HepG2 (cell line): ENCODE data around the gene PIP5KL1. TPM values are rescaled to one million over a fixed set of nuclear protein-coding genes. Genes with fewer than 3 reads are reported as not detected.

Experiments
- CEBPG ChIP-seq: IDR thresholded peaks from 2 replicates; pipeline ENCODE4 v1.6.1; 2016
- DNMT1 ChIP-seq: sonication (generic); formaldehyde crosslinking; IDR thresholded peaks from 2 replicates; pipeline ENCODE4 v1.5.1; 2020; ENCODE audit warnings: mild to moderate bottlenecking, missing genetic modification reagents
- GABPA ChIP-seq, 2 experiments: IDR thresholded peaks; 2 replicates each; pipeline ENCODE4 v1.6.1; 2011 to 2016; ENCODE audit warnings: low read depth in 2 of 2, low read length in 1 of 2, missing biosample characterization in 1 of 2, missing genetic modification characterization in 1 of 2
- HMGA1 ChIP-seq: sonication (generic); formaldehyde crosslinking; conservative IDR thresholded peaks from 2 replicates; pipeline ENCODE4 v1.4.0; 2020; ENCODE audit warnings: missing genetic modification reagents
- JUNB ChIP-seq: sonication (generic); formaldehyde crosslinking; IDR thresholded peaks from 2 replicates; pipeline ENCODE4 v1.8.0; 2022; ENCODE audit warnings: missing genetic modification reagents, mild to moderate bottlenecking, borderline replicate concordance
- KDM2A ChIP-seq: sonication (generic); formaldehyde crosslinking; IDR thresholded peaks from 2 replicates; pipeline ENCODE4 v1.4.0; 2020; ENCODE audit warnings: low read depth, missing genetic modification reagents, borderline replicate concordance
- MATR3 ChIP-seq: sonication (generic); formaldehyde crosslinking; IDR thresholded peaks from 2 replicates; pipeline ENCODE4 v1.4.0; 2020; ENCODE audit warnings: missing genetic modification reagents
- NCOA2 ChIP-seq: sonication (generic); formaldehyde crosslinking; IDR thresholded peaks from 2 replicates; pipeline ENCODE4 v1.8.0; 2022; ENCODE audit warnings: inconsistent platforms
- NR1H2 ChIP-seq: sonication (generic); formaldehyde crosslinking; IDR thresholded peaks from 2 replicates; pipeline ENCODE4 v1.8.1; 2022; ENCODE audit warnings: low read depth, missing genetic modification reagents, borderline replicate concordance
- PPARG ChIP-seq: conservative IDR thresholded peaks from 2 replicates; pipeline ENCODE4 v1.6.1; 2016; ENCODE audit warnings: missing biosample characterization, missing genetic modification reagents
- PTBP1 ChIP-seq: fragments of 200-400 bp; formaldehyde crosslinking; IDR thresholded peaks from 2 replicates; pipeline ENCODE4 v1.6.1; 2018; ENCODE audit warnings: low read length, low read depth; ENCODE audit not compliant: poor library complexity, severe bottlenecking
- REL ChIP-seq: sonication (generic); formaldehyde crosslinking; conservative IDR thresholded peaks from 2 replicates; pipeline ENCODE4 v1.8.0; 2022; ENCODE audit warnings: mild to moderate bottlenecking, missing genetic modification reagents, moderate library complexity
- SALL2 ChIP-seq: sonication (generic); formaldehyde crosslinking; IDR thresholded peaks from 2 replicates; pipeline ENCODE4 v1.8.1; 2023; ENCODE audit warnings: mild to moderate bottlenecking, missing genetic modification reagents, inconsistent platforms
- SMAD3 ChIP-seq: sonication (generic); formaldehyde crosslinking; IDR thresholded peaks from 2 replicates; pipeline ENCODE4 v1.4.0; 2020; ENCODE audit warnings: missing genetic modification reagents
- U2AF1 ChIP-seq: fragments of 200-400 bp; formaldehyde crosslinking; optimal IDR thresholded peaks from 2 replicates; pipeline ENCODE3; 2017; ENCODE audit warnings: mild to moderate bottlenecking, low read depth, low read length
- ZNF12 ChIP-seq: sonication (generic); formaldehyde crosslinking; IDR thresholded peaks from 2 replicates; pipeline ENCODE4 v1.5.0; 2020; ENCODE audit warnings: missing genetic modification reagents
- ZNF24 ChIP-seq: fragments of 450-650 bp; IDR thresholded peaks from 2 replicates; pipeline ENCODE4 v1.6.1; 2017; ENCODE audit warnings: antibody characterized with exemption, mild to moderate bottlenecking
- ZNF382 ChIP-seq: sonication (generic); formaldehyde crosslinking; IDR thresholded peaks from 2 replicates; pipeline ENCODE4 v1.5.0; 2020; ENCODE audit warnings: missing genetic modification reagents, mild to moderate bottlenecking, borderline replicate concordance
- ZNF558 ChIP-seq: sonication (generic); formaldehyde crosslinking; IDR thresholded peaks from 2 replicates; pipeline ENCODE4 v1.9.0; 2022; ENCODE audit warnings: mild to moderate bottlenecking, missing genetic modification reagents, borderline replicate concordance
- ZNF777 ChIP-seq: sonication (generic); formaldehyde crosslinking; IDR thresholded peaks from 2 replicates; pipeline ENCODE4 v1.4.0; 2020; ENCODE audit warnings: missing genetic modification reagents
- ZNF782 ChIP-seq: sonication (generic); formaldehyde crosslinking; IDR thresholded peaks from 2 replicates; pipeline ENCODE4 v1.4.0; 2020; ENCODE audit warnings: missing genetic modification reagents, mild to moderate bottlenecking, borderline replicate concordance
- ZNF839 ChIP-seq: sonication (generic); formaldehyde crosslinking; IDR thresholded peaks from 2 replicates; pipeline ENCODE4 v1.4.0; 2020; ENCODE audit warnings: missing genetic modification reagents, mild to moderate bottlenecking, borderline replicate concordance
- polyA plus RNA-seq, 8 experiments: library from polyadenylated mRNA; depleted of rRNA in 3 of 8; stranded (reverse) in 7 of 8; unstranded in 1 of 8; fragments of >200 nt; fragmentation: Illumina TruSeq in 4 of 8; extraction: Trizol in 4 of 8; gene quantifications; 2 replicates each; pipeline versions ENCODE4 v1.2.1 to v1.2.3, GENCODE V29; 2011 to 2016; ENCODE audit warnings: low read depth in 4 of 8, missing spikeins in 1 of 8, mixed read lengths in 1 of 8; ENCODE audit not compliant: insufficient read depth in 1 of 8
- total RNA-seq, 5 experiments: library from RNA; depleted of rRNA; stranded (reverse); fragments of >200 nt; fragmentation: Illumina TruSeq; extraction: Trizol; gene quantifications; 2 replicates each; pipeline ENCODE4 v1.2.3, GENCODE V29; 2016; ENCODE audit warnings: low read depth in 1 of 5
- TF ChIP-seq, protein P1 (sequence below): sonication (generic); formaldehyde crosslinking; IDR thresholded peaks from 2 replicates; pipeline ENCODE4 v1.5.0; 2020; ENCODE audit warnings: missing genetic modification reagents
- TF ChIP-seq, protein P2 (sequence below): IDR thresholded peaks from 2 replicates; pipeline ENCODE4 v1.6.1; 2012; ENCODE audit warnings: low read depth, low read length, improper control_type of control experiment
- TF ChIP-seq, protein P3 (sequence below): sonication (generic); formaldehyde crosslinking; IDR thresholded peaks from 2 replicates; pipeline ENCODE4 v1.4.0; 2020; ENCODE audit warnings: missing genetic modification reagents, low read depth, mild to moderate bottlenecking, borderline replicate concordance
- TF ChIP-seq, protein P4 (sequence below): sonication (generic); formaldehyde crosslinking; IDR thresholded peaks from 2 replicates; pipeline ENCODE4 v1.4.0; 2020; ENCODE audit warnings: mild to moderate bottlenecking, missing genetic modification reagents
- TF ChIP-seq, protein P5 (sequence below): sonication (generic); formaldehyde crosslinking; IDR thresholded peaks from 2 replicates; pipeline ENCODE4 v1.4.0; 2020; ENCODE audit warnings: missing genetic modification reagents

PIP5KL1 gene
- total and polyA plus RNA-seq, 2 of the 13 experiments (the other 11 are each of a cell fraction or from before 2014, with no cell fraction given): 0.20 to 0.49 TPM

DNA sequence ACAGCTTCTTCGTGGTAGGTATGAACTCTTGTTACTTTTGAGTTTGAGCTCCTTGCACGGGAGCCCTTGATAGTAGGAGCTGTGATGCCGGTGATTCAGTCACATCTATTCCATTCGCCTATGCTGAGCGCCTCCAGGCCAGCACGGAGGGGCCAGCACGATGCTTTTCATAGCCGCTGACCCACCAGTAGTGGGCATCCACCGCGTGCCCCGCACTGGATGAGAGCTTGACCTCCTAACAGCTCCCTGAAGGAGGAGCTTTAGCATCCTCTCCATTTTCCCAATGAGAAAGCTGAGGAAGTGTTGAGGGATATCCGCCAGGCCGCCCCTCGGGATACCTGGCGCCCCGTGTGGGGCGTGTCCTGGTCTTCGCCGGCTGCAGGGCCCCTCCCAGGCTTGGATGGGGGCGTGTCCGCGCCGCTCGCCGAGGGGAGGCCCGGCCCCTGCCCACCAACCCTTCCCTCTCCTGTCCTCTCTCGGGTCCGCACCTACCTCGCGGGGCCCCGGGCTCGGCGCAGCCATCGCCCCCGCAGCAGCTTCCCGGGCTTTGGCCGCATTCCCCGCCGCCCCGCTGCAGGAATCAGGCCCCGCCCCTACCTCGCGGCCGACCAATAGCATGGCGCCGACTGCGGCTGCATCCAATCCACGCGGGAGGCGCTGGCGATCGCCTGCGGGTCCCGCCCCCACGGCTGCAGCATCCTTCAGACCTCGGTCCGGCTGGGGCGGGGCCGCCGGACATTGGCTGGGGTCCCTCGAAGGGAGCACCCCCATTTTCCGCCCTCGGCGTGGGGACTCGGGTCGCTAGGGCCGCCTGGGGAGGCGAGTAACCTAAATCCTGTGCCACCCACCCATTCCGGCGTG, at the start of gene PIP5KL1 (continued):
- TF ChIP-seq, protein P1, sequence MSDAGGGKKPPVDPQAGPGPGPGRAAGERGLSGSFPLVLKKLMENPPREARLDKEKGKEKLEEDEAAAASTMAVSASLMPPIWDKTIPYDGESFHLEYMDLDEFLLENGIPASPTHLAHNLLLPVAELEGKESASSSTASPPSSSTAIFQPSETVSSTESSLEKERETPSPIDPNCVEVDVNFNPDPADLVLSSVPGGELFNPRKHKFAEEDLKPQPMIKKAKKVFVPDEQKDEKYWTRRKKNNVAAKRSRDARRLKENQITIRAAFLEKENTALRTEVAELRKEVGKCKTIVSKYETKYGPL: no peak
- TF ChIP-seq REL (CRISPR knock-in tag) (no peak), KDM2A (CRISPR knock-in tag) (peak; percentile 86; the same call in 1 of the 2 replicates), ZNF382 (CRISPR knock-in tag) (no peak), HMGA1 (CRISPR knock-in tag) (no peak), PPARG (CRISPR knock-in tag) (no peak), SALL2 (CRISPR knock-in tag) (no peak), ZNF558 (CRISPR knock-in tag) (no peak), CEBPG (CRISPR knock-in tag) (no peak), ZNF782 (CRISPR knock-in tag) (no peak), JUNB (no peak), ZNF24 (no peak), U2AF1 (no peak), MATR3 (CRISPR knock-in tag) (no peak), ZNF12 (CRISPR knock-in tag) (no peak), SMAD3 (no peak), ZNF777 (CRISPR knock-in tag) (no peak), GABPA (IDR thresholded peaks at IDR 0.05; ENCODE audit: low read depth, low read length) (no peak), GABPA (CRISPR knock-in tag; IDR thresholded peaks at IDR 0.05; ENCODE audit: low read depth) (no peak), NR1H2 (CRISPR knock-in tag) (no peak), DNMT1 (0 out of 2 replicates have a peak, but pooled peaks have one; percentile 32), ZNF839 (CRISPR knock-in tag) (no peak), NCOA2 (CRISPR knock-in tag) (no peak), PTBP1 (no peak)
- TF ChIP-seq, protein P2, sequence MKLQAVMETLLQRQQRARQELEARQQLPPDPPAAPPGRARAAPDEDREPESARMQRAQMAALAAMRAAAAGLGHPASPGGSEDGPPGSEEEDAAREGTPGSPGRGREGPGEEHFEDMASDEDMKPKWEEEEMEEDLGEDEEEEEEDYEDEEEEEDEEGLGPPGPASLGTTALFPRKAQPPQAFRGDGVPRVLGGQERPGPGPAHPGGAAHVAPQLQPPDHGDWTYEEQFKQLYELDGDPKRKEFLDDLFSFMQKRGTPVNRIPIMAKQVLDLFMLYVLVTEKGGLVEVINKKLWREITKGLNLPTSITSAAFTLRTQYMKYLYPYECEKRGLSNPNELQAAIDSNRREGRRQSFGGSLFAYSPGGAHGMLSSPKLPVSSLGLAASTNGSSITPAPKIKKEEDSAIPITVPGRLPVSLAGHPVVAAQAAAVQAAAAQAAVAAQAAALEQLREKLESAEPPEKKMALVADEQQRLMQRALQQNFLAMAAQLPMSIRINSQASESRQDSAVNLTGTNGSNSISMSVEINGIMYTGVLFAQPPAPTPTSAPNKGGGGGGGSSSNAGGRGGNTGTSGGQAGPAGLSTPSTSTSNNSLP: no peak
- TF ChIP-seq, protein P3, sequence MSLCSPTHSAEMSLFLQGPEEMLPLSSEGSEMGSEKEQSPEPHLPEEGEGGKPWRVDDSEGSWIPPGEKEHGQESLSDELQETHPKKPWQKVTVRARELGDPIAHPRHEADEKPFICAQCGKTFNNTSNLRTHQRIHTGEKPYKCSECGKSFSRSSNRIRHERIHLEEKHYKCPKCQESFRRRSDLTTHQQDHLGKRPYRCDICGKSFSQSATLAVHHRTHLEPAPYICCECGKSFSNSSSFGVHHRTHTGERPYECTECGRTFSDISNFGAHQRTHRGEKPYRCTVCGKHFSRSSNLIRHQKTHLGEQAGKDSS: no peak
- TF ChIP-seq, protein P4, sequence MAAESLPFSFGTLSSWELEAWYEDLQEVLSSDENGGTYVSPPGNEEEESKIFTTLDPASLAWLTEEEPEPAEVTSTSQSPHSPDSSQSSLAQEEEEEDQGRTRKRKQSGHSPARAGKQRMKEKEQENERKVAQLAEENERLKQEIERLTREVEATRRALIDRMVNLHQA (CRISPR knock-in tag): no peak
- TF ChIP-seq, protein P5, sequence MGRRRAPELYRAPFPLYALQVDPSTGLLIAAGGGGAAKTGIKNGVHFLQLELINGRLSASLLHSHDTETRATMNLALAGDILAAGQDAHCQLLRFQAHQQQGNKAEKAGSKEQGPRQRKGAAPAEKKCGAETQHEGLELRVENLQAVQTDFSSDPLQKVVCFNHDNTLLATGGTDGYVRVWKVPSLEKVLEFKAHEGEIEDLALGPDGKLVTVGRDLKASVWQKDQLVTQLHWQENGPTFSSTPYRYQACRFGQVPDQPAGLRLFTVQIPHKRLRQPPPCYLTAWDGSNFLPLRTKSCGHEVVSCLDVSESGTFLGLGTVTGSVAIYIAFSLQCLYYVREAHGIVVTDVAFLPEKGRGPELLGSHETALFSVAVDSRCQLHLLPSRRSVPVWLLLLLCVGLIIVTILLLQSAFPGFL (CRISPR knock-in tag): no peak
